Activated CD8-positive, alpha-beta memory T cell treated with anti-CD3 and anti-CD28 coated beads for 4 hours (primary cell): ENCODE measurements around the gene ESYT1.

Source experiments
- DNase-seq, 2 donors: peaks; one replicate each; pipeline ENCODE4 v3.0.0-alpha.2; 2020; ENCODE audit warnings: low read depth in 2 of 2

Gene ESYT1

DNA sequence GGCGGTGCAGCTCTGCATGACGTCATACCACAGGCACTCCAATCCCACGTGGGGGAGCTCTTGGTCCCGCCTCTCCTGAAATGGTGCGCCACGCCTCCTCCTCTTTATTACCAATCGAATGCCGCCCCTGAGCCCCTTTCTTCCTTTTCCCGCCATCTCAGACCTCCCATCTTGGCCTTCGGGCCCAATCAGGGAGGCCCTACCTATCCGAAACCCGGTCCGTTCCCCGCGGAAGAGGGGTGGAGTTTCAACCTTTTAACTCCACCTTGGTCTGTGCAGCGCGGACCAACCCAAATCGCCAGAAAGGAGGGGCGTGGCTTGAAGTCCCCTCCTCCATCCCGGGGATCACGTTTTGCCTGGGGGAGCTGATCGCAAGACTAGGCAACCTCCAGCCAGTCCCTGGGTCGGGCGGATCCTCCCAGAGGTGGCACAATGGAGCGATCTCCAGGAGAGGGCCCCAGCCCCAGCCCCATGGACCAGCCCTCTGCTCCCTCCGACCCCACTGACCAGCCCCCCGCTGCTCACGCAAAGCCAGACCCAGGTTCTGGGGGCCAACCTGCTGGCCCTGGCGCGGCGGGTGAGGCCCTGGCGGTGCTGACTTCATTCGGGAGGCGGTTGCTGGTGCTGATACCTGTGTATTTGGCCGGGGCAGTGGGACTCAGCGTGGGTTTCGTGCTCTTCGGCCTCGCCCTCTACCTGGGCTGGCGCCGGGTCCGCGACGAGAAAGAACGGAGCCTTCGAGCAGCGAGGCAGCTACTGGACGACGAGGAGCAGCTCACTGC, at the start of gene ESYT1:
ESYT1 (plus strand) TSS at position 380 of the 782 bp plus-strand sequence; CDS start at position 433, 53 bp downstream.
- DNase-seq, result peak; percentile 91 to 98

GRCh38 chr12:56078427-56078826, 49.6 kb upstream of the ESYT1 start:
- DNase-seq, result no peak

DNA sequence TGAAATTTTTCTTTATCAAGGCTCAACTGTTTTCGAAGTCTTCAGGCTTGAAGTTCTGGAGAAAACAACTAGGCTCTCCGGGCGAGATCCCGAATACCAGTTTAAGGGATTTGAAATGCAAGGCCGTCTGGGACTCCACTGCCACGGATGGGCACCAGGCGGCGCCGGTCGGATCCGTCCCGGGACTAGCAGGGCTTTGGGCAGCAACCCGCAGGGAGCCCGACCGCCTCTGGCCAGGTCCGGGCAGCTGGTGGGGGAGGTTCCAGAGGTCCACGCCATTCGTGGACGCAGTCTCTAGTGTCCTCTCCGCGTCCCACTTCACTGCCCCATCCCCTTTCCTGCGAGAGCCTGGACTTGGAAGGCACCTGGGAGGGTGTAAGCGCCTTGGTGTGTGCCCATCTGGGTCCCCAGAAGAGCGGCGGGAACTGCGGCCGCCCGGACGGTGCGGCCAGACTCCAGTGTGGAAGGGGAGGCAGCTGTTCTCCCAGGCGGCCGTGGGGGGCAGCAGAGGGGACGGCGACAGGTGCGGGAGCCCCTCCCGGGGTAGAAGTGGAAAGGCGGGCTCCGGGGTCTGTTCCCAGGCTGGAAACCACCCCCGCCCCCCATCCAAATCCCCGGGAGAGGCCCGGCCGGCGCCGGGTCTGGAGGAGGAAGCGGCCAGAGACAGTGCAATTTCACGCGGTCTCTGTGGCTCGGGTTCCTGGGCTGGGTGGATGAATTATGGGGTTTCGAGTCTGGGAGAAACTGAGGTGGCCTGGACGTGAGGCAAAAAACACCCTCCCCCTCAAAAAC, 48.9 kb upstream of the ESYT1 start:
- DNase-seq, result peak in 1 of 2 donors; percentile 20

DNA sequence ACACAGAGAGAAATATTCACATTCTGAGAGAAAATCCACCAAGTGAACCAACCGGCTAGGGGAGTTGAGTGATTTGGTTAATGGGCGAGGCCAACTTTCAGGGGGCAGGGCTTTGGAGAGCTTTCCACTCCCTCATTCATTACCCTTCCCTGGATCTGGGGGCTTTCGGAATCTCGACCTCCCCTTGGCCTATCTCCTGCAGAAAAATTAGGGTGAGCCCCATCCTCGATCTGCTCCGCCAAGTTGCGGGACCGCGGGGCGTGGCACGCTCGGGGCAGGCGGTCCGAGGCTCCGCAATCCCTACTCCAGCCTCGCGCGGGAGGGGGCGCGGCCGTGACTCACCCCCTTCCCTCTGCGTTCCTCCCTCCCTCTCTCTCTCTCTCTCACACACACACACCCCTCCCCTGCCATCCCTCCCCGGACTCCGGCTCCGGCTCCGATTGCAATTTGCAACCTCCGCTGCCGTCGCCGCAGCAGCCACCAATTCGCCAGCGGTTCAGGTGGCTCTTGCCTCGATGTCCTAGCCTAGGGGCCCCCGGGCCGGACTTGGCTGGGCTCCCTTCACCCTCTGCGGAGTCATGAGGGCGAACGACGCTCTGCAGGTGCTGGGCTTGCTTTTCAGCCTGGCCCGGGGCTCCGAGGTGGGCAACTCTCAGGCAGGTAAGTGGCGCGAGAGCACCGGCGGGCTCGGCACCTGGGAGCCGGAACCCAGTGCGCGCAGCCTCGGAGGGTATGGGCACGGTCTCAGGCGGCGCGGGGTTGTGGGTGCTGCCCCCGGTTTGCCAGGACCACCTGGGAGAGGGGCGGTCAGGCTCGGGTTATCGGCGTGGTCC, 48.1 kb upstream of the ESYT1 start, which contains the start of gene ERBB3:
ERBB3 (plus strand) TSS at position 443 of the 833 bp plus-strand sequence; CDS start at position 579, 136 bp downstream.
- peak; percentile 49 to 52 for DNase-seq

- DNase-seq, result no peak
These were observed 47.4 kb upstream of the ESYT1 start for GRCh38 chr12:56080556-56081138.

DNA sequence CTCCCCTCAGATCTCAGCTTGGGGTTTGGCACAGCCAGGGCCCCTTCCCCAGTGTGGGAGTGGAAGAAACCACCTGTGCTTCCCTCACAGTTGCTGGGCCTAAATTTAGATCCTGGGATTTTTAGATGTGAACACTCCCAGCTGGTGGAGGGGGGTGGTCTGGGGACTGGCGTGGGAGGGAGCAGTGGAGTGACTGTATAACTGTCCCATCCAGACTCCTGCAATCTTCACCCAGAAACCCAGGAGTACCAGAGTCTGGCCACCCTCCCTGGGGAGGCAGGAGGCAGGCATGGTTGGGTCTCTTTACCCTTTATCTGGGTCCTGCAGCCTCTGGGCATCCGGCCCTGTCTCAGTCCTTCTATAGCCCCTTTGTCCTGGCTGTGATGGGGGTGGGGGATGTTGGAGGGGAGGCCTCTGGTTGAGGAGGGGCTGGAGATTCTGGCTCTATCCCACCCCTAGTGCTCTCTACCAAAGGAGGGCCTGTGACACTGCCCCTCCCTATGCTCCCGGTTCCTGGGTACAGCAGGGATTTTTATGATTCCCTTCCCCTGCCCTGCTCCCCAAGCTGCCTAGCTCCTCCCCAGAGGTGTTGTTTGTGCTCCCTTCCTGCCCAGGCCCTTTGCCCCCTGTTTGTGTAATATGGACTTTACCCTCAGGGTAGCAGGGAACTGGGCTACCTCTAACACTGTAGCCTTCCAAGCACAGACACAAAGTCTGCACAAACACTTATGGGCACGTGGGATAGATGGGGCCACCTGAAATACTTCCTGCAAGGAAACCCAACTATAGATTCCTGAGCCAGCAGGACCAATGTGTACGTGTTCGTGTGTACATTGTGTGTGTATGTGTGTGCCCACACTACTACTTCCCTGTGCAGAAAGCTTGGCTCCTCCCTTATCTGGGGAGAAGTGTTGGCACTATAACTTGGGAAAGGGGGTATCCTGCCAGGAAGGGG, 46.4 kb upstream of the ESYT1 start:
- no peak for DNase-seq

GRCh38 chr12:56082382-56082781, 45.7 kb upstream of the ESYT1 start:
- no peak for DNase-seq

- no peak for DNase-seq
These were observed 45.1 kb upstream of the ESYT1 start for GRCh38 chr12:56082967-56083366.

DNA sequence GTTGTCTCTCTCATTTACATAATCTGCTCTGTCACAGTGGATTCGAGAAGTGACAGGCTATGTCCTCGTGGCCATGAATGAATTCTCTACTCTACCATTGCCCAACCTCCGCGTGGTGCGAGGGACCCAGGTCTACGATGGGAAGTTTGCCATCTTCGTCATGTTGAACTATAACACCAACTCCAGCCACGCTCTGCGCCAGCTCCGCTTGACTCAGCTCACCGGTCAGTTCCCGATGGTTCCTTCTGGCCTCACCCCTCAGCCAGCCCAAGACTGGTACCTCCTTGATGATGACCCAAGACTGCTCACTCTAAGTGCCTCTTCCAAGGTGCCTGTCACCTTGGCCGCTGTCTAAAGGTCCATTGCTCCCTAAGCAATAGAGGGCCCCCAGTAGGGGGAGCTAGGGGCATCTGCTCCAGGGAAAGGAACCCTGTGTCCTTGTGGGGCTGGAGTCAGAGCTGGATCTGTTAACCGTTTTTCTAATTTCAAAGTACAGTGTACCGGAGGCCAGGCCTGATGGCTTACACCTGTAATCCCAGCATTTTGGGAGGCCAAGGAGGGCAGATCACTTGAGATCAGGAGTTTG, 43.0 kb upstream of the ESYT1 start:
- DNase-seq, result no peak

DNA sequence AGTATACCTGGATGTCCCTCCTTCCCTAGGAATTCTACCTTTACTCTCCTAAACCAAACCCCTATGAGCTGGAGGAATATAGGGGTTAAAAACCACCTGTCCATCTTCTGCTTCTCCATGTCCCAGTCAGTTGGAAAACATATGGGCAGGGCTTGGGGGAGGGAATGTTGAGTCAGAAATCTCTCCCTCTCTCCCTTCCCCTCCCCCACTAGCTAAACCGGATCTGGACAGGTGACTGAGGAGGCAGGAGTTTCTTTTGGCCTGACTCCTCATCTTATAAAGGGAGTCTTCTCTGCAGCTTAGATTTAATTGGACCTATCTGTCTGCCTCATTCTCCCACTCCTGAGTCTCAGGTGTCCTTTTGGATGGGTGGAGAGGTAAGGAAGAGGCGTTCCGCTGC, 42.0 kb upstream of the ESYT1 start:
- DNase-seq, result no peak

- DNase-seq, result no peak
These were observed 41.5 kb upstream of the ESYT1 start for GRCh38 chr12:56086608-56087007.

DNA sequence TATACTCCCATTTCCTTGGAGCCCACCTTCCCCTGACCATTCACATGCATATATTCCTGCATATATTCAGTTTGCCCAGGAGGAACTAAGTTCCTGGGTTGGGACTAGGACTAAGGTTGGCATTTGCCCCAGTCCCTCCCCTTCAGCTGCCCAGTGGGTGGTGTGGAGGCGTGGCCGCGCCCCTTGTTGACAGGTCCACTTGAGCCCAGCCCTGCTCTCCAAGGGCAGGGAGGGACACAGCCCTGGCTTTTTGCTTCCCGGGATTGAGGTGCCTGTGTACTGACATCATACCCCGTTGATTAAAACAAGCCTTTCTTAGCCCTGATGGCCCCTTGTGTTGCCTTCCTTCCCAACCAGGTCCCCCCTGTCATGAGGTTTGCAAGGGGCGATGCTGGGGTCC, 40.8 kb upstream of the ESYT1 start:
- DNase-seq, result no peak

GRCh38 chr12:56097738-56098137, 30.3 kb upstream of the ESYT1 start:
- DNase-seq, result no peak

DNA sequence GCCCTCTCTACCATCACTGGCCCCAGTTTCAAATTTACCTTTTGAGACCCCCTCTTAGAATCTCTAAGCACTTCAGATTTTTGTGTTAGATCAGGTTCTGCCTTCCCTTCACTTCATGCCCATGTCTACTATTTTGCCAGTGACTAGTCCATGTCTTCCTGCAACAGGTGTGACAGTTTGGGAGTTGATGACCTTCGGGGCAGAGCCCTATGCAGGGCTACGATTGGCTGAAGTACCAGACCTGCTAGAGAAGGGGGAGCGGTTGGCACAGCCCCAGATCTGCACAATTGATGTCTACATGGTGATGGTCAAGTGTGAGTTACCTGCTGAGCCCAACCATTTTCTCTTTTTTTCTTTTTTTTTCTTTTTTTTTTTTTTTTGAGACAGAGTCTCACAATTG, 29.5 kb upstream of the ESYT1 start:
- no peak for DNase-seq

DNA sequence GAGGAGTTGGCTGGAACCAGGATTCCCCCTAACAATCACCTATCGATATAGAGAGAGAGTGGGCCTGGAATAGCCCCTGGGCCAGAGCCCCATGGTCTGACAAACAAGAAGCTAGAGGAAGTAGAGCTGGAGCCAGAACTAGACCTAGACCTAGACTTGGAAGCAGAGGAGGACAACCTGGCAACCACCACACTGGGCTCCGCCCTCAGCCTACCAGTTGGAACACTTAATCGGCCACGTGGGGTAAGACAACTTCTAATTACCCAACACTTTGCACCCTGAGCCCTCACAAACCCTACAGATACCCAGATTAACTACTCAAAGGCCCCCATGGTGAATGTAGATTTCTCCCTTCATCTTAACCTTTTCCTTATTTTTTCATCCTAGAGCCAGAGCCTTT, 28.3 kb upstream of the ESYT1 start:
- no peak for DNase-seq

- DNase-seq, result no peak
These were observed 27.0 kb upstream of the ESYT1 start for GRCh38 chr12:56101045-56101444.

DNA sequence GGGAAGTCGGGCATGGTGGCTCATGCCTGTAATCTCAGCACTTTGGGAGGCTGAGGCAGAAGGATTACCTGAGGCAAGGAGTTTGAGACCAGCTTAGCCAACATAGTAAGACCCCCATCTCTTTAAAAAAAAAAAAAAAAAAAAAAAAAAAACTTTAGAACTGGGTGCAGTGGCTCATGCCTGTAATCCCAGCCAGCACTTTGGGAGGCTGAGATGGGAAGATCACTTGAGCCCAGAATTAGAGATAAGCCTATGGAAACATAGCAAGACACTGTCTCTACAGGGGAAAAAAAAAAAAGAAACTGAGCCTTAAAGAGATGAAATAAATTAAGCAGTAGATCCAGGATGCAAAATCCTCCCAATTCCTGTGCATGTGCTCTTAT, 25.4 kb upstream of the ESYT1 start:
- DNase-seq, result no peak

GRCh38 chr12:56103066-56103711, 24.9 kb upstream of the ESYT1 start:
- no peak for DNase-seq

DNA sequence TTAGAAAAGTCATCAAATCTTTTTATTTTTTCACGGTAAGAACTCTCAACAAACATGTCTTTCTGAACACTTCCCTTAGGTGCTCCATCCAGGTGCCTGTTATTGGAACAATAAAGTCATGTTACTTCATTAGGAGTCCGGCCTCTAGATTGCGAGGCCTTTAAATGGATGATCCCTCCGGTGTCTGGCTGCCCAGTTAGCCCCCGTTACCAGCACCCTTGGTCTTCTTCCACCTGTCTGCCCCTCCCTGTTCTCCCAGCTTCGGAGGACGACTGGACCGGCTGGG, 24.3 kb upstream of the ESYT1 start:
- no peak for DNase-seq
